Caco-2 (cell line): ENCODE results near the gene IL1RAPL1. TPM values are rescaled to one million over a fixed set of nuclear protein-coding genes. Genes with fewer than 3 reads are reported as not detected.

ENCODE experiments used
- BruUV-seq: library from RNA; stranded (reverse); fragments of 400-500 nt; replicated peaks from 2 replicates; lab custom pipeline; 2021; lab: Mats Ljungman, UMichigan
- CTCF ChIA-PET: fragments of 300-600 bp; sonication (Branson Sonifier 250); formaldehyde crosslinking; loops from one replicate; lab custom pipeline; 2022; ENCODE audit warnings: antibody characterized with exemption; lab: Charles Lee
- POLR2A ChIA-PET: fragments of 300-600 bp; sonication (Branson Sonifier 250); formaldehyde crosslinking; loops from one replicate; lab custom pipeline; 2022; ENCODE audit warnings: antibody characterized with exemption; lab: Charles Lee
- DNase-seq, 2 experiments: peaks; one replicate each; pipeline versions ENCODE4 v3.0.0 to v3.0.0-alpha.2; 2020 to 2022
- H3K27me3 ChIP-seq: replicated peaks from 2 replicates; pipeline ENCODE4 v1.6.0; 2011; ENCODE audit warnings: low read length; ENCODE audit not compliant: control insufficient read depth, insufficient read depth
- H3K36me3 ChIP-seq: 2 replicates; pipeline ENCODE4 v1.5.1; 2011; ENCODE audit warnings: low read length; ENCODE audit not compliant: control insufficient read depth, insufficient read depth
- H3K4me1 ChIP-seq: fragments of 250-450 bp; sonication (Bioruptor Pico); 2 replicates; pipeline ENCODE4 v1.5.1; 2020; ENCODE audit warnings: mild to moderate bottlenecking
- H3K4me3 ChIP-seq: 2 replicates; pipeline ENCODE4 v1.5.1; 2011; ENCODE audit warnings: low read depth, mild to moderate bottlenecking, control low read depth, low read length
- H3K9me3 ChIP-seq: fragments of 250-450 bp; sonication (Bioruptor Pico); 2 replicates; pipeline ENCODE4 v1.5.1; 2020; ENCODE audit warnings: mild to moderate bottlenecking, moderate library complexity
- H3K27ac Mint-ChIP-seq: one replicate; pipeline ENCODE4 v1.8.0; 2022; ENCODE audit warnings: mixed read lengths; ENCODE audit not compliant: unreplicated experiment
- H3K27me3 Mint-ChIP-seq: one replicate; pipeline ENCODE4 v1.8.0; 2022; ENCODE audit warnings: mixed read lengths; ENCODE audit not compliant: insufficient read depth, unreplicated experiment
- H3K36me3 Mint-ChIP-seq: one replicate; pipeline ENCODE4 v1.8.0; 2022; ENCODE audit warnings: mild to moderate bottlenecking, mixed read lengths; ENCODE audit not compliant: insufficient read depth, unreplicated experiment
- H3K4me1 Mint-ChIP-seq: one replicate; pipeline ENCODE4 v1.8.0; 2022; ENCODE audit warnings: low read depth, mixed read lengths; ENCODE audit not compliant: unreplicated experiment
- H3K4me3 Mint-ChIP-seq: one replicate; pipeline ENCODE4 v1.8.0; 2022; ENCODE audit warnings: mild to moderate bottlenecking, moderate library complexity, mixed read lengths; ENCODE audit not compliant: unreplicated experiment
- H3K9me3 Mint-ChIP-seq: one replicate; pipeline ENCODE4 v1.8.0; 2022; ENCODE audit warnings: mixed read lengths; ENCODE audit not compliant: unreplicated experiment
- intact Hi-C: fragments of 100-400 bp; cut with micrococcal nuclease; formaldehyde crosslinking; loops from one replicate; pipeline ENCODE4 v1.10.0; 2022; ENCODE audit not compliant: unreplicated experiment
- total RNA-seq: library from RNA; stranded (reverse); gene quantifications from 2 replicates; pipeline ENCODE4 v1.2.3, GENCODE V29; 2022
- TF ChIP-seq, protein P1 (sequence below), 2 experiments: fragments of 200-600 bp in 1 of 2; IDR thresholded peaks; 1 replicate in 1 of 2; 2 replicates in 1 of 2; pipeline versions ENCODE4 v1.5.1 to v1.8.0; 2011 to 2022; ENCODE audit warnings: antibody characterized with exemption in 1 of 2, control low read depth in 1 of 2, inconsistent platforms in 1 of 2, low read depth in 1 of 2, low read length in 1 of 2, mild to moderate bottlenecking in 1 of 2, moderate library complexity in 1 of 2; ENCODE audit not compliant: insufficient read depth in 1 of 2, severe bottlenecking in 1 of 2, unreplicated experiment in 1 of 2

IL1RAPL1 gene
- total RNA-seq, 1 experiment from 2014 or later = not detected

DNA sequence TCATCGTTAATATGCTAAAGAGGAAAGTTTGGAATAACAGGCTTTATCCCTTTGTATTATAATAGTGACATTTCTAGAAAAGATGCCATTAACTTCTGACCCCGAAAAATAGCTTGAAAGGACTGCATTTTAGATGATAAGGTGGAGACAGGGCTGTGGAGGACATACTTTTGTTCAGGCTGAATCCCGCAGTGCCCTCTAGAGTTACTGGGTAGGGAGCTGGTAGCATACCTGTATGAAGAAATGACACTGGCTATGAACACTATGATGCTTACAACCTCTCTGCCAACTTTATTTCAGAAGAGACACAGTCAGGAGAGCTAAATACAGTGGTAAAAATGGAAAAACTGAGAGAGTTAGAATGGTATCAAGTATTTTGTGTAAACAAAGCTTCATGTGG, 8.1 kb downstream of the IL1RAPL1 start:
- H3K36me3 Mint-ChIP-seq = no peaks in the 10 kb centered on the region
- no peaks in the 10 kb centered on the region for H3K27me3 Mint-ChIP-seq
- DNase-seq = no peak
- no peaks in the 10 kb centered on the region for H3K9me3 ChIP-seq
- ChIA-PET POLR2A (no interaction called here), CTCF (no interaction called here)
- H3K27me3 ChIP-seq = no peaks in the 10 kb centered on the region
- intact Hi-C loops = no loop called here
- H3K4me3 ChIP-seq = no peak overlapping the region
- no peaks in the 10 kb centered on the region for H3K36me3 ChIP-seq
- H3K4me1 Mint-ChIP-seq = no peaks in the 10 kb centered on the region
- H3K9me3 Mint-ChIP-seq = no peaks in the 10 kb centered on the region
- H3K4me1 ChIP-seq = no peaks in the 10 kb centered on the region
- TF ChIP-seq, protein P1, sequence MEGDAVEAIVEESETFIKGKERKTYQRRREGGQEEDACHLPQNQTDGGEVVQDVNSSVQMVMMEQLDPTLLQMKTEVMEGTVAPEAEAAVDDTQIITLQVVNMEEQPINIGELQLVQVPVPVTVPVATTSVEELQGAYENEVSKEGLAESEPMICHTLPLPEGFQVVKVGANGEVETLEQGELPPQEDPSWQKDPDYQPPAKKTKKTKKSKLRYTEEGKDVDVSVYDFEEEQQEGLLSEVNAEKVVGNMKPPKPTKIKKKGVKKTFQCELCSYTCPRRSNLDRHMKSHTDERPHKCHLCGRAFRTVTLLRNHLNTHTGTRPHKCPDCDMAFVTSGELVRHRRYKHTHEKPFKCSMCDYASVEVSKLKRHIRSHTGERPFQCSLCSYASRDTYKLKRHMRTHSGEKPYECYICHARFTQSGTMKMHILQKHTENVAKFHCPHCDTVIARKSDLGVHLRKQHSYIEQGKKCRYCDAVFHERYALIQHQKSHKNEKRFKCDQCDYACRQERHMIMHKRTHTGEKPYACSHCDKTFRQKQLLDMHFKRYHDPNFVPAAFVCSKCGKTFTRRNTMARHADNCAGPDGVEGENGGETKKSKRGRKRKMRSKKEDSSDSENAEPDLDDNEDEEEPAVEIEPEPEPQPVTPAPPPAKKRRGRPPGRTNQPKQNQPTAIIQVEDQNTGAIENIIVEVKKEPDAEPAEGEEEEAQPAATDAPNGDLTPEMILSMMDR (IDR thresholded peaks at IDR 0.05; ENCODE audit: insufficient read depth in 1 of 2, low read depth in 1 of 2, low read length in 1 of 2, severe bottlenecking in 1 of 2, unreplicated experiment in 1 of 2) = no peak
- no TSS peak for BruUV-seq
- H3K27ac Mint-ChIP-seq = no peak overlapping the region
- H3K4me3 Mint-ChIP-seq = no peak overlapping the region

DNA sequence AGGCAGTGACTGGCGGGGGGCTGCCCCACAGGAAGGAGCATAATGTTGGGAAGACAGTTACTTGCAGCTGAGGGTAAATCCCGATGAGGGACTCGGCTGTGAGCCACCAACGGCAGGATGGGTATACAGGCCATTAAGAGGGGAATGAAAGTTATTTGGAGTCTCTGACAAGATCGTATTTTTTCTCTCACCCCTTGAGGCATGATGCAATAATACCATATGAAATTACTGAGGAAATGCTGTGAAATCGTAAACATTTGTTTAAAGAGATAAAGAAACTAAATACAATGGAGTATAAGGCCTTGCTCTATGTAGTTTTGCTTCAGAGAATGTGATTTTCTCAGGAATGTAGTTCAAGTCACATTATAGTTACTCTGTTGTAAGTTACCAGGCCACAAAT, 12.7 kb downstream of the IL1RAPL1 start:
- H3K27ac Mint-ChIP-seq = no peak overlapping the region
- H3K4me1 Mint-ChIP-seq = no peaks in the 10 kb centered on the region
- ChIA-PET CTCF (no interaction called here), POLR2A (no interaction called here)
- H3K27me3 ChIP-seq = no peaks in the 10 kb centered on the region
- no TSS peak for BruUV-seq
- no peaks in the 10 kb centered on the region for H3K27me3 Mint-ChIP-seq
- TF ChIP-seq, protein P1 (IDR thresholded peaks at IDR 0.05; ENCODE audit: insufficient read depth in 1 of 2, low read depth in 1 of 2, low read length in 1 of 2, severe bottlenecking in 1 of 2, unreplicated experiment in 1 of 2) = no peak
- no peaks in the 10 kb centered on the region for H3K4me1 ChIP-seq
- no peak overlapping the region for H3K4me3 ChIP-seq
- H3K9me3 ChIP-seq = no peaks in the 10 kb centered on the region
- H3K36me3 ChIP-seq = no peaks in the 10 kb centered on the region
- H3K36me3 Mint-ChIP-seq = no peaks in the 10 kb centered on the region
- H3K9me3 Mint-ChIP-seq = no peaks in the 10 kb centered on the region
- DNase-seq = no peak
- H3K4me3 Mint-ChIP-seq = no peak overlapping the region
- intact Hi-C loops = no loop called here

DNA sequence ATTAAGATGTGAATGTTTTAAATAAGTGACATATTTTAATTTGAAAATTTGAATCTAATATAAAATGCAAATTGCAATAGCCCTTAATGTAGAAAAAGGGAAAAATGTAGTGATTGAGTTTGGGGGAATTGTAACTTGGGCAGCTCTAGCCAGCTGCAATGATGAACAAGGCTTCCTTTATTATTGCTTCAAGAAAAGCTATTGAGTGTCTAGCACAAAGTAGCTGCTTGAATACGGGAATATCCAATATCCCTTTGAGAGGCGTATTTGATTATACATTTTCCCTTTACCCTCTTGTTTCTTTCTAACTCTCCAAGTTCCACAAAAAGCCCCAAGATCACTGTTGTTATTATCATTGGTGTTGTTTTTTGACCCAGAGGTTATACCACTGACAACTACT, 21.8 kb downstream of the IL1RAPL1 start:
- CTCF ChIA-PET = no interaction called here
- peaks cover 4% of the 10 kb centered on the region for H3K27me3 Mint-ChIP-seq
- no peaks in the 10 kb centered on the region for H3K9me3 ChIP-seq
- no peak overlapping the region for H3K4me3 ChIP-seq
- no peaks in the 10 kb centered on the region for H3K4me1 ChIP-seq
- no peak overlapping the region for H3K4me3 Mint-ChIP-seq
- POLR2A ChIA-PET = no interaction called here
- H3K4me1 Mint-ChIP-seq = no peaks in the 10 kb centered on the region
- TF ChIP-seq, protein P1 (IDR thresholded peaks at IDR 0.05; ENCODE audit: insufficient read depth in 1 of 2, low read depth in 1 of 2, low read length in 1 of 2, severe bottlenecking in 1 of 2, unreplicated experiment in 1 of 2) = no peak
- H3K27ac Mint-ChIP-seq = no peak overlapping the region
- no TSS peak for BruUV-seq
- H3K9me3 Mint-ChIP-seq = no peaks in the 10 kb centered on the region
- DNase-seq = no peak
- no peaks in the 10 kb centered on the region for H3K36me3 ChIP-seq
- intact Hi-C loops = no loop called here
- H3K36me3 Mint-ChIP-seq = no peaks in the 10 kb centered on the region
- H3K27me3 ChIP-seq = no peaks in the 10 kb centered on the region
